GM18951 (cell line): ENCODE measurements around the gene CMPK1.
"Not testable (repeated sequence)": the region's sequence is repeated elsewhere in the genome, so short reads cannot be mapped to it uniquely, and the experiment has no call there.

ENCODE experiments used
- POLR2A ChIP-seq: IDR thresholded peaks from 4 replicates; pipeline ENCODE4 v1.6.1; 2011; ENCODE audit warnings: mild to moderate bottlenecking; ENCODE audit not compliant: insufficient read length, insufficient read depth; ENCODE audit errors: extremely low read depth
- in situ Hi-C: fragments of 300-500 bp; cut with MboI; formaldehyde crosslinking; loops from one replicate; pipeline ENCODE4 v1.12.0; 2022; ENCODE audit warnings: low sequenced_read_pairs, mixed read lengths, inconsistent platforms; ENCODE audit not compliant: unreplicated experiment

CMPK1 gene, protein sequence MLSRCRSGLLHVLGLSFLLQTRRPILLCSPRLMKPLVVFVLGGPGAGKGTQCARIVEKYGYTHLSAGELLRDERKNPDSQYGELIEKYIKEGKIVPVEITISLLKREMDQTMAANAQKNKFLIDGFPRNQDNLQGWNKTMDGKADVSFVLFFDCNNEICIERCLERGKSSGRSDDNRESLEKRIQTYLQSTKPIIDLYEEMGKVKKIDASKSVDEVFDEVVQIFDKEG

DNA sequence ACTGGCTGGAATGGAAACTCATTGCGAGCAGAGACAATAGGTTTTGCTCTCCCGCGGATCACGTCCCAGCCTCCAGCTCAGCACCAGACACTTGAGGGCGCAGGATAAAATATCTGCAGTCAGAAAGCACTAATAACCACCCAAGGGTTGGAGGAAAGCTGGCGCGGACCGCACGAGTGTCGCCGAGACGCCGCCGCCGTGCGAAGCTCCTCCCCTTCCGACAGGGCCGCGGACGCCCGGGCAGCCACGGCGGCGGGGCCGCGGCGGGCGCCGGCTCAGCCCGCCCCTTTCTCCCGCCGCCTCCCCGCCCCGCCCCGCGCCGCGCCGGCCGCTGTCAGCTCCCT is at the start of gene CMPK1:
TSS of gene CMPK1 (plus strand) at position 213 of the 344 bp plus-strand sequence. CDS start 156 bp downstream, outside the sequence.
- in situ Hi-C loops: no loop called here
- peak; percentile 80 for TF ChIP-seq POLR2A

DNA sequence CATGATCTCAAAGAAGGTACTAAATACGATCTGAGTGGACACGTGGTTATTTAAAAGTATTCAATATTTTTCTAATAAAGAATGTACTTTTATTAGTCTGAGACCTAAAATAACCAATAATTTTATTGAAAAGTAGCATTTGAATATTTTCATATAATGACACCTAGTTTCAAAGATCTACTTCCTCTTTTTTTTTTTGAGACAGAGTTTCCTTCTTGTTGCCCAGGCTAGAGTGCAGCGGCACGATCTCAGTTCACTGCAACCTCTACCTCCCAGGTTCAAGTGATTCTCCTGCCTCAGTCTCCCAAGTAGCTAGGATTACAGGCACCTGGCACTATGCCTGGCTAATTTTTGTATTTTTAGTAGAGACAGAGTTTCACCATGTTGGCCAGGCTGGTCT is 45.5 kb upstream of the CMPK1 start:
- in situ Hi-C loops: not testable (repeated sequence)

DNA sequence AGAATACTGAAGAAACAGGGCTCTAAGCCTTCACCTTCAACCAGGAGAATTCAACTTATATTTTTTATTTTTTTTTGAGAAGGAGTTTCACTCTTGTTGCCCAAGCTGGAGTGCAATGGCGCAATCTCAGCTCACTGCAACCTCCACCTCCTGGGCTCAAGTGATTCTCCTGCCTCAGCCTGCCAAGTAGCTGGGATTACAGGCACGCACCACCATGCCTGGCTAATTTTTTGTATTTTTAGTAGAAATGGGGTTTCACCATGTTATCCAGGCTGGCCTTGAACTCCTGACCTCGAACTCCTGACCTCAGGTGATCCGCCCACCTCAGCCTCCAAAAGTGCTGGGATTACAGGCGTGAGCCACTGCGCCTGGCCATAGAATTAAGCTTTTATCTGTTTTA is 38.7 kb upstream of the CMPK1 start:
- in situ Hi-C loops: not testable (repeated sequence)

DNA sequence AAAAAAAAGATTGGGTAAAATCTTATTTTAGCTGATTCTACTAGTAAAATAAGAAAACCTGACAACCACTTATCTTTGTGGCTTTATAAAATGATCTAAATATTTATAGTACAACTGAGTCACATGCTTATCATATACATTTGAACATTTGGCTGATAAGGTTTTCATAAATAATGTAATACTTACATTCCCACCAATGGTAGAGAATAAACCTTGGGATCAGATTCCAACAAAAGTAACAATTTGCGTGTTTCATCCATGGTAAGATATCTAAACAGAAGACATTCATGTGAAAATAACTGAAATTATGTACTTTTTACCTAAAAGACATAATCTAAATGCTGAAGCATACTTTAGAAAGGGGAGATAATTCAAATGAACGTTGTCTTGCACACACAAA is 38.0 kb upstream of the CMPK1 start:
- no peak for TF ChIP-seq POLR2A
- in situ Hi-C loops: no loop called here

DNA sequence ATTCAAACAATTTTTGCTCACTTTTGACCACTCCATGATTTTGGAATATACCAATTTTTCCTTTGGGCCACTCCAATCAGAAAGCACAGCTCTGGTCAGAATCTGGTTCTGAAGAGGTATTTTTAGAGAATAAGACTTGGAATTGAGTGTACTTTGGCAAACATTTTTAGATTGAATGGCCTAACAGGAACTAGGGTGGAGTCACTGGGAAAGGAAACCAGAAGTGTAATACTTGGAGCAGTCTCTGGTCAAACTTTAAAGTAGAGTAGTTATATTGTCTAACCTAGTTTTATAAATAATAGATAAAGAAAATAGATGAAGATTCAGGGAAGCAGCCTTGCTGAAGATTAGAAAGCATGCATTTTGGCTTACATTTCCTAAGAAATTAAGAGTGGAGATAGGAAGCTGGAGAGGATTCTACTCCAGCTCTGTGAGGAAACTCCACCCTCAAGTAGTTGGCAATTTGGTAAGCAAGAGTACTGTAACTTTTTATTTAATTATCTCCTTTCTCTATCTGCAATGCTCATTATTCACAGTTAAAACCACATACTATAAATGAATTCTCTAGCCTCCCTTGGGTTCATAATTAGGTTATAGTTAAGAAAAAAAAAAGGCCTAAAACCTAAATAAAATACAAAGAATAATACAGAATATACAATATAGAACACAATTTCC is 35.4 kb upstream of the CMPK1 start:
- in situ Hi-C loops: no loop called here
- no peak for TF ChIP-seq POLR2A

DNA sequence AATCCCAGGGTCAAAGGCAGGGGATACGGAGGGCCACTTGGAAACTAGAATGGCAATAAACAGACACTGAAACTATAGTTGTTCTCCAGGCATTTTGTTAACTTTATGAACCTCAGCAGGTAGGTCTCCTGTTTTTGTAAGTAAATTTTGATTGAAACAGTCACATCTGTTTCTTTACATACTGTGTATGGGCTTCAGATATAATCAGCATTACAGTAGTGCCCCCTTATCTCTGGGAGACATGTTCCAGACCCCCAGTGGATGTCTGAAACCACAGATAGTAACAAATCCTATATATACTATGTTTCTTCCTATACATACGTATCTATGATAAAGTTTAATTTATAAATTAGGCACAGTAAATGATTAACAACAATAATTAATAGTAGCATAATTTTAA is 31.1 kb upstream of the CMPK1 start:
- in situ Hi-C loops: no loop called here
- TF ChIP-seq POLR2A: no peak

DNA sequence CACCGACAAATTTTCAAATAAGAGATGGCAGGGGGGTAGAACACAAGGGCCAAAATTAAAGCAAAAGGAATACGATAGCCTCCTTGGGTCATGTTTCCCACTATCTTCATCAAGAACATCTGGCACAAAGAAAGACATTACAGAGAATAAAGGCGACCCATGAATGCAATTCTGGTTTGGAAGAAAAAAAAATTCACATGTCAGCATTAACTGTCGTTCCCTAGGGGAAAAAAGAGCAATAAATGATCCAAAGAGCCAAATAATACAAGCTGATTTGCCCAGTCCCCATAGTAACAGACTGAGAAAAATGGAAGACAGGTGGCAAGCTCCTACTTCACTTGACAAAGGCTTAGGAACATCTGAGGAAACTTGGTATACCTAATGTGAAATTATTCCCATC is 24.2 kb upstream of the CMPK1 start:
- no peak for TF ChIP-seq POLR2A
- in situ Hi-C loops: no loop called here

DNA sequence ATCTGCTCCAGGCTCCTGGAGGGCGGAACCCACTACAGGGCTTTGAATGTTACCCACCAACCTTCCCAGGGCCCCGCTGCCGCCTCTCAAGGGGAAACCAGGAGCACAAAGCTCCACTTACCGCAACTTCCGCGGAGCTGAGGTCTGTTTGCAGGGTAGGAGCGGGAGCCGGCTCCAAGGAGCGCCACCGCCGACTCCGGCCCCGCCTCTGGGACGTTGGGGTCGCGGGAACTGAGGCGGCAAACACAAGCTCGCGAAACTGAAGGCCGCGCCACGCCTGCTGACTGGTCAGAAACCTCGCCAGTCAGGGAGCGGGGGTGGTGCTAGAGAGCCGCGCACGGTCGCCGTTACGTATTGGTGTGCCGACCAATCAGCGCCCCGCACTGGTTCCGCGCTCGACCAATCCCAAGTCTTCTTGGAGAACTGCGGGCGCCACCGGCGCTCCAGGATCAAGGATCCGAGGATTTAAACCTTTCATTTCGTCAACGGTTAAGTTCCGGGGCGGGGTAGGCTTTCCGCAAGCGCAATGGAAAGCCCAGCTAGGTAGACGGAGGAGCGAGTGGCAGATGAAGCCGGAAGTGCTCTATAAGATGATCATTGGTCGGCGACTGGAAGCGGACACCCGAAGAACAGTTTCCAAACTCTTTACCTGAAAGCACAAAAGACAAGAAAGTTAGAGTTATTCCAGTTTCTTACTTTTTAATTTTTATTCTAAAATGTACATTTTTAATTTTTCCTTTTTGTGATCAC is 19.5 kb upstream of the CMPK1 start, which contains the start of gene STIL:
TSS of gene STIL (minus strand) at position 233 of the 750 bp plus-strand sequence. CDS start 3,828 bp downstream, outside the sequence.
- peak; percentile 75 for TF ChIP-seq POLR2A
- in situ Hi-C loops: no loop called here

DNA sequence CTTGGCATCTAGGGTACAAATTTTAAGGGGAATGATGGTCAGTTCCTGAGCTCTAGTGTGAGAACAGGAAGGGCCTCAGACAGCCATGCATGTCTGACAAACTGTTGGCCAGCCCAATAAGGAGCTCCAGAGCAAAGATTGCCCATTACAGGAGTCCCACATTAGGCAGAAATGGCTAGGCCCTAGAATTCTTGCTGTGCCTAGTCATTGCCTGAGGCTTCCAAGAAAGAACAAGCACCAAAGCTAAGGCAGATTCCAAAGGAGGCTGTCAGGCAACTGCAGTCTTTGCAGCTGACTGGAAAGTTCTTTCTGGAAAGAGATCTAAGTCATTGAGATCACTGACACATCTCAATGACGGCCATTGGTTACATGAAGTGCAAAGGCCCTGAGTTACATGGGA is 15.7 kb upstream of the CMPK1 start:
- in situ Hi-C loops: no loop called here
- TF ChIP-seq POLR2A: no peak

DNA sequence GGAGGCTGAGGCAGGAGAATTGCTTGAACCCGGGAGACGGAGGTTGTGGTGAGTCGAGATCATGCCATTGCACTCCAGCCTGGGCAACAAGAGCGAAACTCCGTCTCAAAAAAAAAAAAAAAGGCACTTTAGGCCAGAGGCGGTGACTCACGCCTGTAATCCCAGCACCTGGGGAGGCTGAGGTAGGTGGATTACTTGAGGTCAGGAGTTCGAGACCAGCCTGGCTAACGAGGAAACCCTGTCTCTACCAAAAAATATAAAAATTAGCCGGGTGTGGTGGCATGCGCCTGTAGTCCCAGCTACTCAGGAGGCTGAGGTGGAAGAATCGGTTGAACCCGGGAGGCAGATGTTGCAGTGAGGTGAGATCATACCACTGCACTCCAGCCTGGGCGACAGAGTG is 13.6 kb upstream of the CMPK1 start:
- in situ Hi-C loops: not testable (repeated sequence)

DNA sequence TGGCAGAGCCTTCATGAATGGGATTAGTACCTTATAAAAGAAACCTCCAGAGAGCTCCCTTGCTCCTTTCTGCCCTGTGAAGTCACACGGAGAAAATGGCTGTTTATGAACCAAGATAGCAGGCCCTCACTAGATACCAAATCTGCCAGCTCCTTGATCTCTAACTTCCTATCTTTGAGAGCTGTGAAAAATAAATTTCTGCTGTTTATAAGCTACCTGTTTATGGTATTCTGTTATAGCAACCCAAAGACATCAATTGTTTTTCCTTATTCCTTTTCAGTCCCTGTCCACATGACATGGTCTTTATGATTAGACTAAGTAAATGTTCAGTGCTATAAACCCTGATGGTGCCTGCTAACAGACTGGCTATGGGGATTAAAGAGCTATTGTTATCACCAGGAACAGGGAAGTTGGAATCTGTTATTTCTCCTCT is 10.0 kb upstream of the CMPK1 start:
- in situ Hi-C loops: no loop called here
- TF ChIP-seq POLR2A: no peak

DNA sequence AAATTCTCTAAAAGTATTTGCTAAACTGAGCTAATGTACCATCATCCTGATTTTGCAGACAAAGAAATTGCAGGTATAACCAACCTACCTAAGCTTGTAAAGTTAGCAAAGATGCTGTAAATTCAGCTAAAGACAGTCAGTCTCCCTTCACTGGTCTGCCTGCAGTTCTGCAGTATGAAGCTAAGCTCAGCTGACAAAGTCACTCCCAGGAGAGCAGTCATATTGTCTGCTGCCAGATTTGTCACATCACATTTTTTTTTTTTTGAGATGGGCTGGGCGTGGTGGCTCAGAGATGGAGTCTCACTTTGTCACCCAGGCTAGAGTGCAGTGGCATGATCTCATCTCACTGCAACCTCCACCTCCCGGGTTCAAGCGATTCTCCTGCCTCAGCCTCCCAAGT is 8.9 kb upstream of the CMPK1 start:
- in situ Hi-C loops: no loop called here
- no peak for TF ChIP-seq POLR2A

DNA sequence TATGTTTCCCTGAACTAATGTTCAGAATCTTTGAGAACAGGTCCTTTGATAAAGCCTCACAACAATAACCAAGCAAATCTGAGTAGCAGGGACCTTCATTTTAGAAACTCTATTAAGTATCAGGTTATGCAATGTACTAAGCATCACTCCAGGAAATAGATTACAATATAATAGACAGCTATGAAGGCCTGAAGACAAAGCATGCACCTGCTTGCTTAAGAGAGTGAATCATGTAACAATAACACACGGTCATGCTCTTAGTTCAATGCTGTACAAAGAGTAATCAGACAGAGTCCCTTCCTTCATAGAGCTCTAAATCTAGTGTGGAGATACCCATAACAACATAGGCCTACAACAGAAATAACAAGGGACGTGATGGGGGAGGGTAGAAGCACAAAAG is 8.1 kb upstream of the CMPK1 start:
- TF ChIP-seq POLR2A: no peak
- in situ Hi-C loops: no loop called here

DNA sequence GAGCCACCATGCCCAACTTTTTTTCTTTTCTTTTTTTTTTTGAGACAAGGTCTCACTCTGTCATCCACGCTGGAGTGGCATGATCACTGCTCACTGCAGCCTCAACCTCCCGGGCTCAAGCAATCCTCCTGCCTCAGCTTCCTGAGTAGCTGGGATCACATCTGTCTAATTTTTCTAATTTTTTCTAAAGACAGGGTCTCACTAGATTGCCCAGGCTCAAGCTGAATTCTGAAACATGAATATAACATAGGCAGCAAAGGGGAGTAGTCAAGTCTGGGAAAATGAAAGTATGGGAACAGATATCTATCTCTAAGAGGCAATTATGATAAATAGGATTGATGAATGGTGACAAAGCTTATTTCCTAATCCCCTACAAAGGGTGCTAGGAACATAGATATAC is 7.3 kb upstream of the CMPK1 start:
- in situ Hi-C loops: no loop called here
- no peak for TF ChIP-seq POLR2A
